Hepatocyte (in vitro differentiated cells): ENCODE measurements around the gene FGD5. TPM values are rescaled to one million over a fixed set of nuclear protein-coding genes. Genes with fewer than 3 reads are reported as not detected.
A peak's percentile ranks its signal among the peaks of the same experiment; 100 is the strongest.

Experiments
- DNase-seq: peaks from one replicate; pipeline ENCODE4 v3.0.0-alpha.2; 2016; ENCODE audit warnings: low spot score
- H2AFZ ChIP-seq: fragments of 200-600 bp; sonication (generic); 2 replicates; pipeline ENCODE4 v1.6.0; 2016; ENCODE audit warnings: antibody characterized with exemption, mild to moderate bottlenecking
- H3K27ac ChIP-seq: fragments of 200-600 bp; sonication (generic); 2 replicates; pipeline ENCODE4 v1.5.1; 2016; ENCODE audit warnings: mild to moderate bottlenecking
- H3K27me3 ChIP-seq: fragments of 200-600 bp; sonication (generic); 2 replicates; pipeline ENCODE4 v1.6.1; 2016
- H3K36me3 ChIP-seq: fragments of 200-600 bp; sonication (generic); replicated peaks from 2 replicates; pipeline ENCODE4 v1.5.1; 2016; ENCODE audit warnings: low read depth; ENCODE audit not compliant: insufficient read depth
- H3K4me1 ChIP-seq: fragments of 200-600 bp; sonication (generic); 2 replicates; pipeline ENCODE4 v1.5.1; 2016; ENCODE audit warnings: mild to moderate bottlenecking, moderate library complexity; ENCODE audit not compliant: insufficient read depth
- H3K4me2 ChIP-seq: fragments of 200-600 bp; sonication (generic); 2 replicates; pipeline ENCODE4 v1.6.0; 2016
- H3K4me3 ChIP-seq: fragments of 200-600 bp; sonication (generic); 2 replicates; pipeline ENCODE4 v1.5.1; 2016; ENCODE audit warnings: mild to moderate bottlenecking
- H3K79me2 ChIP-seq: fragments of 200-600 bp; sonication (generic); 2 replicates; pipeline ENCODE4 v1.6.0; 2017; ENCODE audit warnings: mild to moderate bottlenecking
- H3K9me2 ChIP-seq: fragments of 200-600 bp; sonication (generic); replicated peaks from 2 replicates; pipeline ENCODE4 v1.6.0; 2017; ENCODE audit warnings: mild to moderate bottlenecking; ENCODE audit not compliant: insufficient read depth
- H3K9me3 ChIP-seq: fragments of 200-600 bp; sonication (generic); 2 replicates; pipeline ENCODE4 v1.5.1; 2016; ENCODE audit warnings: low read depth, mild to moderate bottlenecking
- H4K20me1 ChIP-seq: fragments of 200-600 bp; sonication (generic); 2 replicates; pipeline ENCODE4 v1.6.0; 2016; ENCODE audit warnings: mild to moderate bottlenecking; ENCODE audit not compliant: insufficient read depth, poor library complexity, severe bottlenecking
- EZH2 ChIP-seq: fragments of 200-600 bp; sonication (generic); IDR thresholded peaks from 2 replicates; pipeline ENCODE4 v1.6.1; 2016; ENCODE audit warnings: antibody characterized with exemption, mild to moderate bottlenecking, borderline replicate concordance
- EZH2phosphoT487 ChIP-seq: fragments of 200-600 bp; sonication (generic); IDR thresholded peaks from one replicate; pipeline ENCODE4 v1.6.1; 2018; ENCODE audit warnings: antibody characterized with exemption, mild to moderate bottlenecking, low read depth, moderate library complexity; ENCODE audit not compliant: unreplicated experiment, severe bottlenecking
- WGBS: methylation state at CpG from one replicate; pipeline ENCODE4 v1.1.6; 2016; ENCODE audit warnings: low lambda C conversion rate; ENCODE audit errors: missing lambda C conversion rate; 5-methylcytosine and 5-hydroxymethylcytosine counted together
- polyA plus RNA-seq: library from polyadenylated mRNA; unstranded; fragments of >200 nt; fragmentation: Nextera tagmentation; extraction: Ambion mirVana; gene quantifications from 2 replicates; pipeline ENCODE4 v1.2.1, GENCODE V29; 2016
- total RNA-seq: library from RNA; depleted of rRNA; stranded (reverse); fragments of >200 nt; gene quantifications from 2 replicates; pipeline ENCODE4 v1.2.3, GENCODE V29; 2014
- TF ChIP-seq, protein P1 (sequence below): fragments of 200-600 bp; sonication (generic); IDR thresholded peaks from 2 replicates; pipeline ENCODE4 v1.5.1; 2016; ENCODE audit warnings: antibody characterized with exemption, mild to moderate bottlenecking; ENCODE audit not compliant: poor library complexity

The FGD5 gene
- total and polyA plus RNA-seq, 2 experiments from 2014 or later, result 2.9 to 3.3 TPM

DNA sequence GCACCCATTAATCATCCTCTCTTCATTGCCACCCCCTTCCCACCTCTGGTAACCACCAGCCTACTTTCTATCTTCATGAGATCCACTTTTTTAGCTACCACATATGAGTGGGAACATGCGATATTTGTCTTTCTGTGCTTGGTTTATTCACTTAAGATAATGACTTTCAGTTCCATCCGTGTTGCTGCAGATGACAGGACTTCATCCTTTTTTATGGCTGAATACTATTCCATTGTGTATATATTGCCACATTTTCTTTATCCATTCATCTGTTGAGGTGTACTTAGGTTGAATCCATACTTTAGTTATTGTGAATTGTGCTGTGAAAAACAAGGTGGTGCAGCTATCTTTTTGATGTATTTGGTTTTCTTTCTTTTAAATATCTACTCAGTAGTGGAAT, 75.3 kb downstream of the FGD5 start:
- no peak for DNase-seq
- no peak for TF ChIP-seq EZH2phosphoT487
- TF ChIP-seq, protein P1, sequence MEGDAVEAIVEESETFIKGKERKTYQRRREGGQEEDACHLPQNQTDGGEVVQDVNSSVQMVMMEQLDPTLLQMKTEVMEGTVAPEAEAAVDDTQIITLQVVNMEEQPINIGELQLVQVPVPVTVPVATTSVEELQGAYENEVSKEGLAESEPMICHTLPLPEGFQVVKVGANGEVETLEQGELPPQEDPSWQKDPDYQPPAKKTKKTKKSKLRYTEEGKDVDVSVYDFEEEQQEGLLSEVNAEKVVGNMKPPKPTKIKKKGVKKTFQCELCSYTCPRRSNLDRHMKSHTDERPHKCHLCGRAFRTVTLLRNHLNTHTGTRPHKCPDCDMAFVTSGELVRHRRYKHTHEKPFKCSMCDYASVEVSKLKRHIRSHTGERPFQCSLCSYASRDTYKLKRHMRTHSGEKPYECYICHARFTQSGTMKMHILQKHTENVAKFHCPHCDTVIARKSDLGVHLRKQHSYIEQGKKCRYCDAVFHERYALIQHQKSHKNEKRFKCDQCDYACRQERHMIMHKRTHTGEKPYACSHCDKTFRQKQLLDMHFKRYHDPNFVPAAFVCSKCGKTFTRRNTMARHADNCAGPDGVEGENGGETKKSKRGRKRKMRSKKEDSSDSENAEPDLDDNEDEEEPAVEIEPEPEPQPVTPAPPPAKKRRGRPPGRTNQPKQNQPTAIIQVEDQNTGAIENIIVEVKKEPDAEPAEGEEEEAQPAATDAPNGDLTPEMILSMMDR, result no peak
- no peak for TF ChIP-seq EZH2
- H3K9me2 ChIP-seq, result no peaks in the 10 kb centered on the region
- peaks cover 7% of the 10 kb centered on the region for H3K27me3 ChIP-seq
- no peak overlapping the region for H3K4me3 ChIP-seq
- no peaks in the 10 kb centered on the region for H3K36me3 ChIP-seq
- H3K27ac ChIP-seq, result no peak overlapping the region
- no peak overlapping the region for H2AFZ ChIP-seq
- H3K4me2 ChIP-seq, result no peak overlapping the region
- 98% methylated on average over 2 of the region's 2 CpGs for WGBS
- H4K20me1 ChIP-seq, result no peaks in the 10 kb centered on the region
- H3K9me3 ChIP-seq, result no peaks in the 10 kb centered on the region
- H3K79me2 ChIP-seq, result no peaks in the 10 kb centered on the region
- H3K4me1 ChIP-seq, result no peaks in the 10 kb centered on the region

DNA sequence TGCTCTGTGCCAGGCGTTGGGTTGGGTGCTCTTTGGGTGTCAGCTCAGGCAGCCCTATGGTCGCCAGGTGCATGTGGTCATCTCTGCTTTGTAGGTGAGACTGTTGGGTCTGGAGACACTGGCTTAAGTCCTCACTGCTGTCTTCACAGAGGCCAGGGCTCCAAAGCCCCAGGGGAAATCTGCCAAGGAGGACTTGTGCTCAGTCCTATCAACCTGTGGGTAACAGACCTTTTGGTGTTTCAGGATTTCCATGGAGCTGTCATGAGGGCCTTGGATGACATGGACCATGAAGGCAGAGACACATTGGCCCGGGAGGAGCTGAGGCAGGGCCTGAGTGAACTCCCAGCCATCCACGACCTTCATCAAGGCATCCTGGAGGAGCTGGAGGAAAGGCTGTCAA, 78.5 kb downstream of the FGD5 start:
- H3K36me3 ChIP-seq, result no peaks in the 10 kb centered on the region

DNA sequence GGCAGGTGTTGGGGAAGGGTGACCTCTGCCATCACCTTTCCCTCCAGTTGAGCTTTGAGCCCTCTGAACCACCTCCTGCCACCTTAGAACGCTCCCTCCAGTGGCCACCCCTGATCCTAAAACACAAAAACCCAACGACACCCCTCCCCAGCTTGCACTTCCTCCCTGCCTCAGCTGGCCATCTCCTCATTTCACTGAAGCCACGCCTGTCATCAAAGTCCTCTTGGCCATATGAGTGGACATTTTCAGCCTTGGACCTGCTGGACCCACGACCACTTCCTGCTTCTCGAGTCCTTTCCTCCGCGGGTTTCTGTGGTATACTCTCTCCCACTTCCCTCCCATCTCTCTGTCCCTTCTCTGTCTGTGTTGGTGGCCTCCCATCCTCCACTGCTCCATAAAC, 80.2 kb downstream of the FGD5 start:
- 76% methylated on average over 7 of the region's 7 CpGs for WGBS
- Histone ChIP-seq H3K9me3 (no peaks in the 10 kb centered on the region), H3K27me3 (no peaks in the 10 kb centered on the region), H4K20me1 (no peaks in the 10 kb centered on the region), H3K79me2 (no peaks in the 10 kb centered on the region), H3K36me3 (no peaks in the 10 kb centered on the region), H3K4me2 (no peak overlapping the region), H2AFZ (no peak overlapping the region), H3K4me1 (no peaks in the 10 kb centered on the region), H3K9me2 (no peaks in the 10 kb centered on the region), H3K27ac (no peak overlapping the region), H3K4me3 (no peak overlapping the region)
- DNase-seq, result no peak
- TF ChIP-seq EZH2phosphoT487 (no peak), EZH2 (no peak)
- TF ChIP-seq, protein P1, result no peak

More for the DNA sequence above, 78.5 kb downstream of the FGD5 start:
- Histone ChIP-seq H3K27me3 (no peaks in the 10 kb centered on the region), H3K4me2 (no peak overlapping the region), H3K4me3 (no peak overlapping the region), H2AFZ (no peak overlapping the region), H3K4me1 (no peaks in the 10 kb centered on the region), H3K9me2 (no peaks in the 10 kb centered on the region), H4K20me1 (no peaks in the 10 kb centered on the region), H3K9me3 (no peaks in the 10 kb centered on the region), H3K79me2 (no peaks in the 10 kb centered on the region), H3K27ac (no peak overlapping the region)
- WGBS, result 86% methylated on average over 4 of the region's 4 CpGs
- DNase-seq, result no peak
- TF ChIP-seq EZH2phosphoT487, result no peak
- TF ChIP-seq, protein P1, result no peak
- no peak for TF ChIP-seq EZH2

DNA sequence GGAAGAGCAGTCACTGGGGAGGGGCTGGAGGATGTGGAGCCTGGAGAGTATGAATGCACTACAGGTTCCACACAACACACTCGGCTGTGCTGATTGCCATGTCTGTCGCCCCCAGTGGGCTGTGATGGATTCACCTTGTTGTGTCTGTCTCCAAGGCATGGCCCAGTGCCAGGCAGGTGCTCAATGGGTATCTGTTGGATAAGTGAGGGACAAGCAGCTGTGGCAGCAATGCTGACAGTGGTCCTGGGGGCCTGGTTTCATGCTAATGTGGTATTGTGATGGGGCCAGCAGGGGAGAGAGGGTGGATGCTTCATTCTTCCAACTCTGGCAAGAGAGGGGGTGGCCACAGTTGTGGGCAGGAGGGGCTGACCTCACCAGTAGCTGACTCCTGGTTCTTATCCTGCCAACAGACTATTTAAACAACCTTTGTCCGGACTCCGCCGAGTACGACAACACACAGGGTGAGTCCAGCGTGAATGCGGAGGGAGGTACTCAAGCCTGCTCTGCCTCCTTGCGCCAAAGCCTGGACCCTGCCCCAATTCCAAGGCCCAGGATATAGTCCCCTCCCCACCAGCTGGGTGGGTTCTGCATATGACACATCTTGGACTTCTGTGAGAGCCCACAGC, 81.3 kb downstream of the FGD5 start:
- Histone ChIP-seq H3K4me1 (no peaks in the 10 kb centered on the region), H3K79me2 (no peaks in the 10 kb centered on the region), H3K4me3 (no peak overlapping the region), H2AFZ (no peak overlapping the region), H4K20me1 (no peaks in the 10 kb centered on the region), H3K36me3 (no peaks in the 10 kb centered on the region), H3K4me2 (no peak overlapping the region), H3K9me3 (no peaks in the 10 kb centered on the region), H3K27me3 (no peaks in the 10 kb centered on the region), H3K9me2 (no peaks in the 10 kb centered on the region), H3K27ac (no peak overlapping the region)
- peak; percentile 56 for DNase-seq
- WGBS, result 69% methylated on average over 9 of the region's 9 CpGs
- TF ChIP-seq, protein P1, result peak; percentile 6
- TF ChIP-seq EZH2 (no peak), EZH2phosphoT487 (no peak)
